Mammary epithelial cell (primary cell): ENCODE results near the gene SEC16B.

Experiments
- EZH2 ChIP-seq: IDR thresholded peaks from 2 replicates; pipeline ENCODE4 v1.6.1; 2012; ENCODE audit warnings: low read length, inconsistent platforms, borderline replicate concordance
- TF ChIP-seq, protein P1 (sequence below), 2 donors: IDR thresholded peaks in 1 of 2; conservative IDR thresholded peaks in 1 of 2; 2 replicates each; pipeline ENCODE4 v1.5.1; 2011 to 2012; ENCODE audit warnings: inconsistent platforms in 2 of 2, low read length in 2 of 2, mild to moderate bottlenecking in 2 of 2, control low read depth in 1 of 2, low read depth in 1 of 2; ENCODE audit not compliant: insufficient read depth in 1 of 2; ENCODE audit errors: extremely low read depth in 1 of 2

DNA sequence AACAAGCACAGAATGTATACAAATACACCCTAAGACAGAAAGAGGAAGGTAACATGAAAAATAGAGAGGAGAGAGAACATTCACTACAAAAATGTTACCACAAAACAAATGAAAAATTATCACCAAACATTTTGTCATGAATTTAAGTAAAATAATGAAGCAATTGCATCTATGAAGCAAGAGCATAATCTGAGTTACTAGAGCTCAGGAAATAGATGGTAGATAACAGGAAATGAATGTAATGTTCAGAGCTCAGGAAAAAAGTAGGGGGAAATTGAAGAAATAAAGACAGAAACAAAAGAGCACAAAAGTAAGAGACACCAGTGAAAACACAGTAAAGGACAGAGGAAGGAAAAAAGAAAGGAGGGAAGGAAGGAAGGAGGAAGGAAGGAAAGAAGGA, 19.4 kb downstream of the SEC16B start:
- TF ChIP-seq, protein P1, sequence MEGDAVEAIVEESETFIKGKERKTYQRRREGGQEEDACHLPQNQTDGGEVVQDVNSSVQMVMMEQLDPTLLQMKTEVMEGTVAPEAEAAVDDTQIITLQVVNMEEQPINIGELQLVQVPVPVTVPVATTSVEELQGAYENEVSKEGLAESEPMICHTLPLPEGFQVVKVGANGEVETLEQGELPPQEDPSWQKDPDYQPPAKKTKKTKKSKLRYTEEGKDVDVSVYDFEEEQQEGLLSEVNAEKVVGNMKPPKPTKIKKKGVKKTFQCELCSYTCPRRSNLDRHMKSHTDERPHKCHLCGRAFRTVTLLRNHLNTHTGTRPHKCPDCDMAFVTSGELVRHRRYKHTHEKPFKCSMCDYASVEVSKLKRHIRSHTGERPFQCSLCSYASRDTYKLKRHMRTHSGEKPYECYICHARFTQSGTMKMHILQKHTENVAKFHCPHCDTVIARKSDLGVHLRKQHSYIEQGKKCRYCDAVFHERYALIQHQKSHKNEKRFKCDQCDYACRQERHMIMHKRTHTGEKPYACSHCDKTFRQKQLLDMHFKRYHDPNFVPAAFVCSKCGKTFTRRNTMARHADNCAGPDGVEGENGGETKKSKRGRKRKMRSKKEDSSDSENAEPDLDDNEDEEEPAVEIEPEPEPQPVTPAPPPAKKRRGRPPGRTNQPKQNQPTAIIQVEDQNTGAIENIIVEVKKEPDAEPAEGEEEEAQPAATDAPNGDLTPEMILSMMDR (conservative IDR thresholded peaks at IDR 0.05 in 1 of 2, IDR thresholded peaks at IDR 0.05 in 1 of 2; ENCODE audit: extremely low read depth in 1 of 2, insufficient read depth in 1 of 2, low read depth in 1 of 2, low read length in 2 of 2) = no peak
- TF ChIP-seq EZH2 = no peak
